Gastrocnemius medialis (tissue), 4 donors: ENCODE measurements around the gene RACGAP1. TPM values are rescaled to one million over a fixed set of nuclear protein-coding genes. Genes with fewer than 3 reads are reported as not detected.

Source experiments
- ATAC-seq, 2 donors: fragments of 150-250 bp; one replicate each; pipeline ENCODE4 v1.9.1; 2016
- DNase-seq, 2 donors: peaks; one replicate each; pipeline ENCODE4 v3.0.0-alpha.2; 2019
- H3K27ac ChIP-seq, 4 donors: fragments of 200-600 bp; sonication (generic); 1 replicate in 1 of 4; 2 replicates in 3 of 4; pipeline ENCODE4 v1.5.1; 2016 to 2018; ENCODE audit warnings: mild to moderate bottlenecking in 2 of 4, moderate library complexity in 1 of 4
- H3K27me3 ChIP-seq, 3 donors: fragments of 200-600 bp; sonication (generic) in 2 of 3; 1 replicate in 1 of 3; 2 replicates in 2 of 3; pipeline versions ENCODE4 v1.5.1 to v1.6.0; 2016 to 2019; ENCODE audit warnings: mild to moderate bottlenecking in 1 of 3, moderate library complexity in 1 of 3
- H3K36me3 ChIP-seq, 2 donors: fragments of 200-600 bp; sonication (generic) in 1 of 2; one replicate each; pipeline ENCODE4 v1.5.1; 2017 to 2018
- H3K4me1 ChIP-seq, 2 donors: fragments of 200-600 bp; sonication (generic) in 1 of 2; one replicate each; pipeline ENCODE4 v1.5.1; 2016 to 2017; ENCODE audit warnings: mild to moderate bottlenecking in 2 of 2
- H3K4me3 ChIP-seq, 4 donors: fragments of 200-600 bp; sonication (generic) in 3 of 4; 1 replicate in 1 of 4; 2 replicates in 3 of 4; pipeline ENCODE4 v1.5.1; 2016 to 2019; ENCODE audit warnings: mild to moderate bottlenecking in 2 of 4
- H3K9me3 ChIP-seq, 3 donors: fragments of 200-600 bp; sonication (generic) in 2 of 3; 1 replicate in 1 of 3; 2 replicates in 2 of 3; pipeline ENCODE4 v1.5.1; 2016 to 2019
- POLR2A ChIP-seq, 2 donors: fragments of 450-650 bp; IDR thresholded peaks; one replicate each; pipeline ENCODE4 v1.6.1; 2017; ENCODE audit warnings: antibody characterized with exemption in 2 of 2, mild to moderate bottlenecking in 2 of 2, moderate library complexity in 2 of 2
- in situ Hi-C, 4 donors: fragments of 200-750 bp; cut with MboI; loops; one replicate each; pipeline versions ENCODE4 v1.15.0 to v1.8.0; 2017; ENCODE audit warnings: low sequenced_read_pairs in 4 of 4
- intact Hi-C: fragments of 100-400 bp; cut with DNase I; formaldehyde crosslinking; loops from one replicate; pipeline ENCODE4 v1.15.1; 2023; ENCODE audit warnings: low total_unique reads
- total RNA-seq, 4 donors: library from RNA; depleted of rRNA; stranded (reverse); fragments of >200 nt; gene quantifications; one replicate each; pipeline versions ENCODE4 v1.1.0 to v1.2.3, GENCODE V29; 2016
- TF ChIP-seq, protein P1 (sequence below), 5 experiments: fragments of 450-650 bp in 3 of 5; fragments of 200-600 bp in 2 of 5; sonication (generic) in 2 of 5; IDR thresholded peaks in 4 of 5; conservative IDR thresholded peaks in 1 of 5; 1 replicate in 4 of 5; 2 replicates in 1 of 5; pipeline ENCODE4 v1.5.1; 2016 to 2019; ENCODE audit warnings: antibody characterized with exemption in 5 of 5, mild to moderate bottlenecking in 3 of 5, moderate library complexity in 3 of 5

RACGAP1 gene
- total RNA-seq, 4 donors from 2014 or later = 5.6 to 13.3 (median 6.5) TPM

DNA sequence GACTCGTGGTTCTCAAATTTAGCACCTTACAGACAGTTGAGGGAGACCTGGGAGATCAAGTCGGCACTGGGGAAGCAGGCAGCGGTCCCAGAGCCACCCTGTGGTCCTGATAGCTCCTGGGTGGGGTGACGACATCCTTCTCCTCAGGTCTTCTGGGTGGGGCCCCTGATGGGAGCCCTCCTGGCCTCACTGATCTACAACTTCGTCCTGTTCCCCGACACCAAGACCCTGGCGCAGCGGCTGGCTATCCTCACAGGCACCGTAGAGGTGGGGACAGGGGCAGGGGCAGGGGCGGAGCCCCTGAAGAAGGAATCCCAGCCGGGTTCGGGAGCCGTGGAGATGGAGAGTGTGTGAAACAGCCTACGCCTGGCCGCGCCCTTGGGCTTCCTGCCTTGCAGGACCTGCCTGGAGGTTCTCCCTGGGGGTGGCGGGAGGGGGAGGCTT, 50.0 kb downstream of the RACGAP1 start:
- H3K4me3 ChIP-seq = no peak overlapping the region
- ATAC-seq (no peak), DNase-seq (no peak)
- in situ Hi-C loops (loop anchor here in 1 of 4 donors (5.0 kb wide), 1 partner anchor 82 kb away; the partner anchor contains the start of gene ASIC1), intact Hi-C loops (no loop called here)
- H3K36me3 ChIP-seq = no peaks in the 10 kb centered on the region
- no peak overlapping the region for H3K27ac ChIP-seq
- peaks cover 0 to 3% (median 0%) of the 10 kb centered on the region in 3 donors for H3K27me3 ChIP-seq
- no peak for TF ChIP-seq POLR2A (IDR thresholded peaks at IDR 0.05)
- TF ChIP-seq, protein P1, sequence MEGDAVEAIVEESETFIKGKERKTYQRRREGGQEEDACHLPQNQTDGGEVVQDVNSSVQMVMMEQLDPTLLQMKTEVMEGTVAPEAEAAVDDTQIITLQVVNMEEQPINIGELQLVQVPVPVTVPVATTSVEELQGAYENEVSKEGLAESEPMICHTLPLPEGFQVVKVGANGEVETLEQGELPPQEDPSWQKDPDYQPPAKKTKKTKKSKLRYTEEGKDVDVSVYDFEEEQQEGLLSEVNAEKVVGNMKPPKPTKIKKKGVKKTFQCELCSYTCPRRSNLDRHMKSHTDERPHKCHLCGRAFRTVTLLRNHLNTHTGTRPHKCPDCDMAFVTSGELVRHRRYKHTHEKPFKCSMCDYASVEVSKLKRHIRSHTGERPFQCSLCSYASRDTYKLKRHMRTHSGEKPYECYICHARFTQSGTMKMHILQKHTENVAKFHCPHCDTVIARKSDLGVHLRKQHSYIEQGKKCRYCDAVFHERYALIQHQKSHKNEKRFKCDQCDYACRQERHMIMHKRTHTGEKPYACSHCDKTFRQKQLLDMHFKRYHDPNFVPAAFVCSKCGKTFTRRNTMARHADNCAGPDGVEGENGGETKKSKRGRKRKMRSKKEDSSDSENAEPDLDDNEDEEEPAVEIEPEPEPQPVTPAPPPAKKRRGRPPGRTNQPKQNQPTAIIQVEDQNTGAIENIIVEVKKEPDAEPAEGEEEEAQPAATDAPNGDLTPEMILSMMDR (IDR thresholded peaks at IDR 0.05 in 4 of 5, conservative IDR thresholded peaks at IDR 0.05 in 1 of 5) = no peak
- H3K9me3 ChIP-seq = no peaks in the 10 kb centered on the region
- H3K4me1 ChIP-seq = no peaks in the 10 kb centered on the region

DNA sequence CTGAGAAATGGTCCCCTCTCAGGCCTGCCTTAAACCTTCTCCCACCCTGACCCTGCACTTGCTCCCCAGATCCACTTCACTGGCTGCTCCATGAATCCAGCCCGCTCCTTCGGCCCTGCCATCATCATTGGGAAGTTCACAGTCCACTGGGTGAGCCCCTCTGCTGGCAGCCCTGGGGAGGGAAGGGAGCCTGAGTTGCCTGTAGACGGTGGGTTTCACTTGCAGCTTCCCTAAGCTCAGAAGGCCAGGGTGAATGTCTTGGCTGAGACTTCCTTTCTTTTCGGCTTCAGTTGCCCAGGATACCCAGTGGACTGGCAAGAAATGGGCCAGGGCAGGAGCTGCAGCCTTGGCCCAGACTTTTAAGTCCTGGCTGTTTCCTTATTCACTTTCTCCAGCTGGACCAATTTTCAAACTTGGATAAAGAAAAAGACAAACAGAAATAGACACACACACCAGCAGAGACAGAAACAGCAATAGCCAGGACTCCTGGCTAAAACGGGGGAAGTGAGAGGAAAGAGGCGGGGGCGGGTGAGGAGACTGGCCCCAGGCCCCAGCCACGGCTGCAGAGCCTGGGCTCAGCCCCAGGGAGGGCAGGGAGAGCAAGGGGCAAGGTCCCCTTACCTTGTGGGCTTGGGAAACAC, 50.5 kb downstream of the RACGAP1 start:
- ATAC-seq = no peak
- in situ Hi-C loops (loop anchor here (5.0 kb wide), 3 partner anchors 78 to 93 kb away; partner anchors contain the start of gene ASIC1 (in 2 of the 4)), intact Hi-C loops (no loop called here)
- H3K27ac ChIP-seq = no peak overlapping the region
- no peaks in the 10 kb centered on the region for H3K9me3 ChIP-seq
- H3K27me3 ChIP-seq = peaks cover 0 to 4% (median 0%) of the 10 kb centered on the region in 3 donors
- TF ChIP-seq, protein P1 (IDR thresholded peaks at IDR 0.05 in 4 of 5, conservative IDR thresholded peaks at IDR 0.05 in 1 of 5) = no peak
- no peak for TF ChIP-seq POLR2A (IDR thresholded peaks at IDR 0.05)
- no peaks in the 10 kb centered on the region for H3K4me1 ChIP-seq
- DNase-seq = no peak
- no peaks in the 10 kb centered on the region for H3K36me3 ChIP-seq
- H3K4me3 ChIP-seq = no peak overlapping the region

DNA sequence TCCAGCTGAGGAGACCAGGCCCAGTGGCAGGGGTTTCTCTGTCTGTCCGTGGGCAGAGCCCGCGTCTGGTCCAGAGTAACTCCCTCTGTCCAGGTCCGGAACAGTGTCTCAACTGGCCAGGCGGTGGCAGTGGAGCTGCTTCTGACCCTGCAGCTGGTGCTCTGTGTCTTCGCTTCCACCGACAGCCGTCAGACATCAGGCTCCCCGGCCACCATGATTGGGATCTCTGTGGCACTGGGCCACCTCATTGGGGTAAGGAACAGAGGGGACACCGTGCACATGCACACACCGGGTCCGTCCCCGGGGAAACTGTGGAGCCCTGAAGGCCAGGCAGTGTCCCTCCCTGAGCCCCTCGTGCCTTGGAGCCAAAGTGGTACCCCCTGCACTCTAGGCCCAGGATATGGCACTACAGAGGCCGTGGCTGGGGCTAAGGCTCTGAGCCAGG, 51.0 kb downstream of the RACGAP1 start:
- in situ Hi-C loops = loop anchor here in 3 of 4 donors (5.0 kb wide), 3 partner anchors 78 to 93 kb away; partner anchors contain the start of gene ASIC1 (in 1 of the 3)
- Histone ChIP-seq H3K9me3 (no peaks in the 10 kb centered on the region), H3K4me1 (no peaks in the 10 kb centered on the region), H3K27me3 (peaks cover 0 to 7% (median 0%) of the 10 kb centered on the region in 3 donors), H3K4me3 (no peak overlapping the region), H3K36me3 (no peaks in the 10 kb centered on the region), H3K27ac (no peak overlapping the region)
- DNase-seq (peak; percentile 20 to 35), ATAC-seq (peak; percentile 51 to 56)
- intact Hi-C loops = no loop called here
- no peak for TF ChIP-seq POLR2A (IDR thresholded peaks at IDR 0.05)
- TF ChIP-seq, protein P1 (IDR thresholded peaks at IDR 0.05 in 4 of 5, conservative IDR thresholded peaks at IDR 0.05 in 1 of 5) = peak in 2 of 5 experiments; percentile 23 to 30

DNA sequence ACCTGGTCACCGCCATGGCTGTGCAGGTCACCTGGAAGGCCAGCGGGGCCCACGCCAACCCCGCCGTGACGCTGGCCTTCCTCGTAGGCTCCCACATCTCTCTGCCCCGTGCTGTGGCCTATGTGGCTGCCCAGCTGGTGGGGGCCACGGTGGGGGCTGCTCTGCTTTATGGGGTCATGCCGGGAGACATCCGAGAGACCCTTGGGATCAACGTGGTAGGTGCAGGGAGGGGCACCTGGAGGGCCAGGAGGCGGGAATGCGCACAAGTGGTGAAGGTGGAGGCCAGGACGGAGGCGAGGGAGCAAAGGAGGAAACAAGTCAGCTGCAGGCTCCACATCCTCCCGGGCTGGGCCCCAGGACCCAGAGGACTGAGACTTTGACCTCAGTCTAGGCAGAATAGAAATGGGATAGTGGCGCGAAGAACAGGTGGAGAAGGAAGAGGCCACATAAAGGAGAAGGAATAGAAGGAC, 51.9 kb downstream of the RACGAP1 start:
- Histone ChIP-seq H3K4me1 (no peaks in the 10 kb centered on the region), H3K27ac (no peak overlapping the region), H3K9me3 (no peaks in the 10 kb centered on the region), H3K27me3 (peaks cover 2 to 11% (median 2%) of the 10 kb centered on the region in 3 donors), H3K36me3 (no peaks in the 10 kb centered on the region), H3K4me3 (no peak overlapping the region)
- ATAC-seq (no peak), DNase-seq (no peak)
- intact Hi-C loops (no loop called here), in situ Hi-C loops (loop anchor here in 3 of 4 donors (5.0 kb wide), 3 partner anchors 79 to 94 kb away; partner anchors contain the start of gene ASIC1 (in 1 of the 3))
- TF ChIP-seq, protein P1 (IDR thresholded peaks at IDR 0.05 in 4 of 5, conservative IDR thresholded peaks at IDR 0.05 in 1 of 5) = no peak
- no peak for TF ChIP-seq POLR2A (IDR thresholded peaks at IDR 0.05)
